NK-92 (cell line): ENCODE measurements around the gene COPS9.
A peak's percentile ranks its signal among the peaks of the same experiment; 100 is the strongest.

Experiments
- DNase-seq: peaks from one replicate; lab custom pipeline; 2025; ENCODE audit not compliant: unreplicated experiment; lab: John Stamatoyannopoulos, UW

COPS9 gene

DNA sequence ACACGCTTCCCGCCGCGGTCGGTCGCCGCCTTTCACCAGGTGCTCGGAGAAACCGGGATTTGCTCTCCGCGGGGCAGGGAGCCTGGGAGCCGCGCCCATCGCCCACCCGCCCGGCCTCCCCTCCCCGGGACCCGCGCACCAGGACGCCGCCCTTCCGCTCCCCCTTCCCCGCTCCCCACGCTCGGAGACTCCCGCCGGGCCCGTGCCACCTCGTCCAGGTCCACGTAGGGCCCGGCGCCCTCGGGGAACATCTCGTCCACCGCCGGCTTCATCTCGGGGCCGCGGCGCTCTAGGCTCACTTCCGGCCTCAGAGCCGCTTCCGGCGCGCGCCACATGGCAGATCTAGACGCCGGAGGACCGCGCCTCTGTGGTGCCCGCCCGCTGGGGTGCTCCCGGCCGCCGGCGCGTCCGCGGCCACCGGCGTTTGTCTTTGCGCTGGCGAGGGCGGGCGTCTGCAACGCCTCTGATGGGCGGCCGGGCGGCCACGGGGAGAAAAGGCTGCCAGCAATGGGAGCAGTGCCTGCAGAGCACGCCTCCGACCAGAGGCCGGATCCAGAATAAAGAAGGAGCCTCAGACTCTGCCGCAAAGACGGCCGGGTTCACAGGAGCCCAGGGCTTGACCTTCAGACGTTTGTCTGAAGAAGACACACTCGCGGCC lies at the start of gene COPS9:
Gene COPS9 (minus strand): TSS at position 293 of the 658 bp plus-strand sequence. CDS start 21 bp downstream, at position 272.
- peak; percentile 21 for DNase-seq

GRCh38 chr2:240184656-240185055 lies 48.6 kb upstream of the COPS9 start:
- no peak for DNase-seq

GRCh38 chr2:240183875-240184590 lies 47.9 kb upstream of the COPS9 start:
- no peak for DNase-seq

- no peak for DNase-seq
Observed at GRCh38 chr2:240183006-240183874, 47.1 kb upstream of the COPS9 start.

DNA sequence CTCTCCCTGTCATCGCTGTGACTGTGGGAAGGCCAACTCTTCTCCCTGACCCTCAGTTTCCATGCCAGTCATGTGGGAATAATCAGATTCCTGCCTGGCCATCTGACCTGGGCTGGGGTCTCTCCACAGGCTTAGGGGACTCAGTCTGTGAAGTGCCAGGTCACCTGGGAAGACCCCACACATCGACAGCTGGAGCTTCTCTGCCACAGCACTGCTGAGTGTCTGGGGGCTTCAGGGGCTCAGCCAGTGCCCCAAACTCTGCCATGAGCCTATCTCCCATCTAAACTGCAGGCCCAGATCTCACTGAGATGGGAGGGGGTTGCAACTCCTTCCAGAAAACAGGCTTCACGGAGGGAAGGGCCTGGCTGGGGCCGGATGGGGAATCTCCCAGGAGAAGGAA lies 46.4 kb upstream of the COPS9 start:
- no peak for DNase-seq

- DNase-seq = no peak
Observed at GRCh38 chr2:240182001-240182400, 45.9 kb upstream of the COPS9 start.

DNA sequence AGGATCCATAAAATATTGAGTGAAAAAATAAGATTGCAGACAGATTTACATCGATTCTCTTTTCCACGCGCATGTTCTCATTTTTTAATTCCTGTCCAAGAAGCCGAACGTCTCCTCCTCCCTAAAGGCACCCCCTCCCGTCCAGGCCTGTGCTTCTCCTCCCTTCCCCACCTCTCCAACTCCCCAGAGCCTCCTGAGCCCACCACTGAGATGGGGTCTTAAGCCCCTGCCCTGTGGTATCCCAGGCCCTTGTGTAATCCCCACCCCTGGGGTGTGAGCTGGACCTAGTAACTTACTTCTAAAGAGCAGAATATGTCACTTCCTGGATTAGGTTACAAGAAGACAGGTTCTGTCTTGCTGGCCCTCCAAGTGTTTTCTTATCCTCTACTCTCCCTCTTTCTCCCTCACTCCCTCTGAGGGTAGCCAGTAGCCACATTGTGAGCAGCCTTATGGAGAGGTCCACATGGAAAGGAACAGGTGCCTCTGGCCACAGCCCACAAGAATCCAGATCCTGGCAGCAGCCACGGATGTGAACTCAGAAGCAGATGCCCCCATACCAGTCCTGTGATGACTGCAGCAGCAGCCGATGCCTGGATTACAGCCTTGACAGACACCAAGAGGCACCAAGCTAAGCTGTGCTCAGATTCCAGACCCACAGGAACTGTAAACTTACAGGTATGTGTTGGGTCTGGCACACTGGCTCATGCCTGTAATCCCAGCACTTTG lies 44.0 kb upstream of the COPS9 start:
- DNase-seq = no peak

DNA sequence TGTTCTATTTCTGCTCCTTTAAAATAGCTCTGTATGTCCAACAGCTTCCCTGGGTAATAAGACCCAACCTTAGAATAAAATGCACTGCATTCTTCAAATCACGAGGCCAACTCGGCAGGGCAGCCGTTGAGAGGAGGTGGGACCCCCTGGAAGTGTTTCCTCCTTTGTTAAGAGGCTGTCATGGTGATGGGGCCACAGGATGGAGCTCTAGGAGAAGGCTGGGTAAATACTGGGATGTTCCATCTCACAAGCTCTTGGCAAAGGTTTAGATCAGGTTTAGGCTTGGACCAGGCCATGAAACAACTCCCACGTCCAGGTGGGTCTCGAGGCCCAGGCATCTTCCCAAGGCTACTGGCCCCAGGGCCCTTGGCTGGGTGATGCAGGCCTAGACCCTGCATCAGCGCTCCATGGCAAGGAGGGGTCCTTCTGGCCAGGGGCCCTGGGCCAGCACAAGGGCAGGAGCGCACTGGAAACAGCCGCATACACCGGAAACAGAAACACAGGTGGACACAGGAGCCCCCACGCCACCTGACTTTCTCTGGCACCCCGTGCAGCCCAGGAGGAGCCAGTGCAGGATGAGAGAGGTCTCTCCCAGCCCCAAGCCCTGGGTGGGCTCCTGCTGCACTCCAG lies 43.2 kb upstream of the COPS9 start:
- DNase-seq = no peak

DNA sequence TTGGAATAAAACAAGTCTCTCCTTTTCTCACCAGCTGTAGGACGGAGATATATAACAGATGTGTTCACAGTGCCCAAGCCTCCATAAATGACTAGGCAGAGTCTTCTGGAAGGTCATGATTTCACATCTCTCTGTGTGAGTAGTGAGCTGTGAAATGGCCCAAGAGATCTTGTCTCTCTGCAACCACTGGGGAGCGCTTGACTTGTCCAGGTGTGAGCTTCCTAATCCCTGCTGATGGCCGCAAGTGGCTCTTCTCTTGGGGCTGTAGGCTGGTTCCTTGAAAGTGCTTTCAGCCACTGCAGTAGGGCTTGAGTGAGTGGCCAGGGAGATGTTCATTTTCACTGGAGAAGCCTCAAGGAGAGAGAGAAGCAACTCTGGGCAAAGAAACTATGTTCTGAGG lies 42.5 kb upstream of the COPS9 start:
- no peak for DNase-seq

DNA sequence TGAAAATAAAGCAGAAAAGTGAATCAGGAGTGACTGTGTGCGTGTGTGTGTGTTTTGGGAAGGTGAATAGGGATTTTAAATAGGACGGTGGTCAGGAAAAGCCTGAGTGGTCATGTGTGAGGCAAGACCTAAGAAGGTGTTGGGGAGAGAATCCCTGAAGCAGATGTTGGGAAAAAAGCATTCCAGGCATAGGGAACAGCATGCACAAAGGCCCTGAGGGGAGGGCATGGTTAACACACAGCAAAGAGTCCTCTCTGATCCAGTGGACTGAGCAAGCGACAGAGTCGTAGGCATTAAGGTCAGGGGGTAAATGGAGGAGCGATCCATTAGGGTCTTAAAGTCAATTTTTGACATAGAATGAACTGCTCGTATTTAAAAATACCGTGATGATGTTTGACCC lies 38.4 kb upstream of the COPS9 start:
- DNase-seq = no peak

- no peak for DNase-seq
Observed at GRCh38 chr2:240172071-240172895, 36.2 kb upstream of the COPS9 start.

DNA sequence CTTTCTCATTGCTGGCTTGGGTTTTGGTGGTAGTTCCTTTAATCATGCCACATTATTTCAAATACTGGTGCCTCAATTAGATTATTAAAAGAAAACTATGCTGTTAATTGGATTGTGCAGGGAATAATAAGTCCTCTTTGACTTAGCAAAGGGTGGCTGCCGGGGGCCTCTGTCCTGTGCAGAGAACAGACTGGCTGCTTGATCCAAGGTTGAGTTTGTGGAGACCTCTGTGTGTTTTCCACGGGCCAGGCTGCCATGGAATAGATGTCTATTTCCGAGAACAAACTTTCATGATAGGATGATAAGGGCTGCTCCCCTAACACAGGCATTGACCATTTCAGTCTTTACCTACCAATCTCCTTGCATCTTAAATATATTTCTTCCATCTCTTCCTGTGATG lies 34.8 kb upstream of the COPS9 start:
- DNase-seq = no peak

GRCh38 chr2:240170354-240170735 lies 34.2 kb upstream of the COPS9 start:
- no peak for DNase-seq

DNA sequence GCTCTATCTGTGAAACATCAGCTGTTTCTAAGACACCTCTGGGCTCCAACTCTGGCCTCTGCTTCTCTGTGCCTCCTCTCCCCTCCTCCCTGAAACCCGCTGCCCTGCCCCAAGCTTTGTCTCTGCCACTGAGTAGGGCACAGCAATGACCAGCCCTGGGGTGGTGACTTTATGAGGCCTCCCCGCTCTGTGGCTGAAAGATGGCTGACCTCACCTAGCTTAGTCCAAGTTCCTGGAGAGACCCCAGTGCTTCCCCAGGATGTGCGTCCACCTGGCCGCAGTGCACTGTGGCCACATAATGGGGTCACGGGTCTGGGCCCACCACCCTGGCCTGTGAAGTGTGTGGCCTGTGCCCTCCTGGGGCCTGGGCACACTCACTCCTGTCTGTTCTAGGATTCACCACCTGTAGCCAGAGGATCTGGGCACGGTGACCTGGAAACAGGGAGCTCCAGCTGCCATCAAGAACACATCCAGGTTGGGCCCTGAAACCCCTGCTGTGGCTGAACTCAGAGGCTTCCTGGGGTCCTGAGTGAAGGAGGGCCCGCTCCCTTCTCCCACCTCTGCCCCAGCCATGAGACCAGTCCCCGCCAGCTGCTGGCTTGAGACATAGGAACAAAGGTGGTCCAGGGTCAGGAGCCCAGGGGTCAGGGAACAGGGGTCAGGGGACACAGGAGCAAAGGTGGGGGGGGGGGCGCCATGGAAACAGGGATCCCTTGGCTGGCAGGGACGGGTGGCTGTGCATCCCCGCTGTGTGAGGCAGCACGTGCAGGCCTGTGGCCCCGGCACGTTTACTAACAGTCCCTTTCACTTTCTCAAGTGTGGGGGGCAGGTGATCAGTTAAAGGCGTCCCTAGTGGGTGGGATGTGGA lies 33.6 kb upstream of the COPS9 start:
- DNase-seq = no peak

DNA sequence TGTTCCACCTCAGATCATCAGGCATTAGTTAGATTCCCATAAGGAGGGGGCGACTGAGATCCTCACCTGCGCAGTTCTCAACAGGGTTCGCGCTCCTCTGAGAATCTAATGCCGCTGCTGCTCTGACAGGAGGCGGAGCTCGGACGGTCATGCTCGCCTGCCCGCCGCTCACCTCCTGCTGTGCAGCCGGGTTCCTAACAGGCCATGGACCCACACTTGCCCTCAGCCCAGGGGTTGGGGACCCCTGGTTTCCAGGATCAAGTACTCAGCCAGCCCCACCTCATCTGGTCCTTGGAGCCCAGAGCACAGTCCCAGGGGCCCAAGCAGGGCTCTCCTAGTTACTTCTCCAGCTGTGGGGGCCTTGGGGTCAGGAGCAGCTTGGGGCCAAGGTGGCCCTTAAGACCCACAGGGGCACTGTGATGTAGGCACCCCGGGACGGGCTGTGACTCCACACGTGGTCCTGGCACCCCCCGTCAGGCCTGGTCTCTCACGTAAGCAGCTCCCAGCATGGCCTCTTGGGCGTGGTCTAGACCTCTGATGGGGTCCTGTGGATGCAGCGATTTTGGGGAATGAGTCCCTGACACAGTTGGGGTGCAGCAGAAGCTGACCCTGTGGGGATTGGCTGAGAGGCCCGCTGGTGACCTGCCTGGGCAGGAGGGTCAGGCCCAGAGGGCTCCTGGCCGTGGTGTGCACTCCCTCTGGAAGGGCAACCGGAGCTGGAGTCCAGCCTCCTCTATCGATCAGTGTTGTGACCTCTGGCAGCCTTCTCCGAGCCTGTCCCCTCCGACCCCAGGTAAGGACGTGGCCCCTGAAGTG lies 32.6 kb upstream of the COPS9 start:
- no peak for DNase-seq

- DNase-seq = no peak
Observed at GRCh38 chr2:240168041-240168440, 31.9 kb upstream of the COPS9 start.

- DNase-seq = no peak
Observed at GRCh38 chr2:240167588-240167880, 31.4 kb upstream of the COPS9 start.
